MCF 10A (cell line): ENCODE data around the gene RXFP2. TPM values are rescaled to one million over a fixed set of nuclear protein-coding genes. Genes with fewer than 3 reads are reported as not detected.

Experiments
- BruUV-seq: library from RNA; stranded (reverse); fragments of 400-500 nt; replicated peaks from 2 replicates; lab custom pipeline; 2021; lab: Mats Ljungman, UMichigan
- CTCF ChIA-PET: fragments of 300-600 bp; sonication (Branson Sonifier 250); formaldehyde crosslinking; extraction: SDS; loops from one replicate; lab custom pipeline; 2021; ENCODE audit warnings: antibody characterized with exemption, inconsistent platforms; lab: Yijun Ruan, JAX
- POLR2A ChIA-PET: fragments of 300-600, 350-650 bp; sonication (Branson Sonifier 250); formaldehyde crosslinking; extraction: SDS; loops from one replicate; lab custom pipeline; 2020; ENCODE audit warnings: antibody characterized with exemption, inconsistent platforms; lab: Yijun Ruan, JAX
- DNase-seq: peaks from one replicate; pipeline ENCODE4 v3.0.0-alpha.2; 2018; ENCODE audit not compliant: unreplicated experiment
- H3K27ac Mint-ChIP-seq: one replicate; pipeline ENCODE4 v1.8.0; 2022; ENCODE audit warnings: mild to moderate bottlenecking, low read depth, mixed read lengths; ENCODE audit not compliant: unreplicated experiment
- H3K27me3 Mint-ChIP-seq: one replicate; pipeline ENCODE4 v1.8.0; 2022; ENCODE audit warnings: mixed read lengths; ENCODE audit not compliant: insufficient read depth, unreplicated experiment
- H3K36me3 Mint-ChIP-seq: one replicate; pipeline ENCODE4 v1.8.0; 2022; ENCODE audit warnings: mild to moderate bottlenecking, moderate library complexity, mixed read lengths; ENCODE audit not compliant: insufficient read depth, unreplicated experiment
- H3K4me1 Mint-ChIP-seq: one replicate; pipeline ENCODE4 v1.8.0; 2022; ENCODE audit warnings: mixed read lengths; ENCODE audit not compliant: insufficient read depth, unreplicated experiment
- H3K4me3 Mint-ChIP-seq: one replicate; pipeline ENCODE4 v1.8.0; 2022; ENCODE audit warnings: mild to moderate bottlenecking, moderate library complexity, mixed read lengths; ENCODE audit not compliant: unreplicated experiment
- H3K9me3 Mint-ChIP-seq: one replicate; pipeline ENCODE4 v1.8.0; 2022; ENCODE audit warnings: mixed read lengths; ENCODE audit not compliant: unreplicated experiment
- intact Hi-C: fragments of 100-400 bp; cut with micrococcal nuclease; formaldehyde crosslinking; loops from 2 replicates; pipeline ENCODE4 v1.14.1; 2022
- total RNA-seq: library from RNA; stranded (reverse); gene quantifications from 2 replicates; pipeline ENCODE4 v1.2.3, GENCODE V29; 2022
- TF ChIP-seq, protein P1 (sequence below): fragments of 200-600 bp; IDR thresholded peaks from one replicate; pipeline ENCODE4 v1.8.0; 2022; ENCODE audit warnings: antibody characterized with exemption, mild to moderate bottlenecking; ENCODE audit not compliant: unreplicated experiment

Gene RXFP2
- total RNA-seq, 1 experiment from 2014 or later = not detected

DNA sequence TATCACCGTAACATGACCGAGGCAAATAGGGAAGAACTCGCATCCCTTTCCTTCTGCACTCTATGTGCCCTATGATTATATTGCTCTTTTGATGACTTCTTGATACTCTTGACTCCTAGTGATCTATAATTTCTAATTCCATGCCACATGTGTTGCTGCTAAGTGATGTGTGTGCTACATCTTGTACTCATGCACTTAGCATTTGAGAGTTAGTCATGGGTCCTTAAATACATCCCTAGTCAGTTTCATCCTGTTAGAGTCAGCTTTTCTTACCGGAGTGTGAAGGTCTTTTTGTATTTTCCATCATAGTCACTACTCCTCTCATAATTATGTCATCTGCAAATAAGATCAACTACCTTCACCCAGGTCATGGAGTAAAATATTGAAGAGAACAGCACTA, 30.2 kb downstream of the RXFP2 start:
- POLR2A ChIA-PET = interaction anchor here (0.6 kb wide), 1 partner anchor 14 kb away, joined by 3 read pairs; no protein-coding TSS in a partner anchor
- intact Hi-C loops = no loop called here

DNA sequence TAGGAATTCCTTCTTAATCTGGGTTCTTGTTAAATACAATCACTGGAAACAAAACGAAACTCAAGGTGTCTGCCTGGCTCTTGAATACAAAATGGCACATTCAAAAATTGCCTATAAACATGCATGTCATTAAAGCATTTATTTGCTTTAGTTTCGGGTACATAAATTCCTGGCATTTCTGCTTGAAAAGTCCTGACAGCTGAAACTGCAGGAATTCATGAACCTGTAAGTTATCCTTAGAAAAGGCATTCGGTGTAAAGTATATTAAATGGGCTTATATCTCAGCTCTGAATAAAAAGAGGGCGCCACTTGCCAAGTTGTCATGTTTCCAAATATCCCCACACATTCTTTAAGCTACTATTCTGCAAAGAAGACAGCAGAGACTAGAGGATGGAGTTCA, 32.9 kb downstream of the RXFP2 start:
- H3K27ac Mint-ChIP-seq = no peak overlapping the region
- POLR2A ChIA-PET = no interaction called here
- CTCF ChIA-PET = no interaction called here
- DNase-seq = no peak
- H3K27me3 Mint-ChIP-seq = no peaks in the 10 kb centered on the region
- no TSS peak for BruUV-seq
- no peaks in the 10 kb centered on the region for H3K9me3 Mint-ChIP-seq
- peaks cover 19% of the 10 kb centered on the region for H3K4me1 Mint-ChIP-seq
- TF ChIP-seq, protein P1, sequence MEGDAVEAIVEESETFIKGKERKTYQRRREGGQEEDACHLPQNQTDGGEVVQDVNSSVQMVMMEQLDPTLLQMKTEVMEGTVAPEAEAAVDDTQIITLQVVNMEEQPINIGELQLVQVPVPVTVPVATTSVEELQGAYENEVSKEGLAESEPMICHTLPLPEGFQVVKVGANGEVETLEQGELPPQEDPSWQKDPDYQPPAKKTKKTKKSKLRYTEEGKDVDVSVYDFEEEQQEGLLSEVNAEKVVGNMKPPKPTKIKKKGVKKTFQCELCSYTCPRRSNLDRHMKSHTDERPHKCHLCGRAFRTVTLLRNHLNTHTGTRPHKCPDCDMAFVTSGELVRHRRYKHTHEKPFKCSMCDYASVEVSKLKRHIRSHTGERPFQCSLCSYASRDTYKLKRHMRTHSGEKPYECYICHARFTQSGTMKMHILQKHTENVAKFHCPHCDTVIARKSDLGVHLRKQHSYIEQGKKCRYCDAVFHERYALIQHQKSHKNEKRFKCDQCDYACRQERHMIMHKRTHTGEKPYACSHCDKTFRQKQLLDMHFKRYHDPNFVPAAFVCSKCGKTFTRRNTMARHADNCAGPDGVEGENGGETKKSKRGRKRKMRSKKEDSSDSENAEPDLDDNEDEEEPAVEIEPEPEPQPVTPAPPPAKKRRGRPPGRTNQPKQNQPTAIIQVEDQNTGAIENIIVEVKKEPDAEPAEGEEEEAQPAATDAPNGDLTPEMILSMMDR = no peak
- H3K4me3 Mint-ChIP-seq = no peak overlapping the region
- no peaks in the 10 kb centered on the region for H3K36me3 Mint-ChIP-seq
- intact Hi-C loops = no loop called here

More for the DNA sequence above, 30.2 kb downstream of the RXFP2 start:
- no peaks in the 10 kb centered on the region for H3K27me3 Mint-ChIP-seq
- no peak overlapping the region for H3K27ac Mint-ChIP-seq
- peaks cover 22% of the 10 kb centered on the region for H3K4me1 Mint-ChIP-seq
- no peaks in the 10 kb centered on the region for H3K9me3 Mint-ChIP-seq
- TF ChIP-seq, protein P1 = no peak
- H3K36me3 Mint-ChIP-seq = no peaks in the 10 kb centered on the region
- H3K4me3 Mint-ChIP-seq = no peak overlapping the region
- DNase-seq = no peak
- CTCF ChIA-PET = interaction anchor here (0.7 to 1.5 kb wide), 2 partner anchors 28 to 345 kb away, joined by 3 read pairs; no protein-coding TSS in a partner anchor
- BruUV-seq = no TSS peak

DNA sequence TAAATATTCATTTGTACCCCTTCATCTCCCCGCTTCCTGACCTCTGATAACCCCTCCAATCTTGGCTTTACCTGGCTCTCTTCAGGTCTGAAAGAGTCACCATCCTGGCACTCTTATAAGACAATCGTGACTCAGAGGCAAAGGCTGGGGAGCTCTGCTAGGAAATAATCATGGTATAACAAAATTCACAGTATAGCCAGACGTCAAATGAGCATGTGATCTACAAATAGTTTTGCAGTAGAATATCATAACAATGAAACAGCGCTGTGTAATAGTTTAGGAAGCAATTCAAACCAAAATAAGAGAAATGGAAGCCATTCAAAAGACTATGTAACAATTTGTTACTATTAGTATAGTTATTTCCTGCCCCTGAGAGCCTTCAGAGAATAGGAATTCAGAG, 34.2 kb downstream of the RXFP2 start:
- Mint-ChIP-seq H3K27me3 (no peaks in the 10 kb centered on the region), H3K4me3 (peak overlapping the region; percentile 65), H3K4me1 (peaks cover 10% of the 10 kb centered on the region), H3K9me3 (no peaks in the 10 kb centered on the region), H3K27ac (peak overlapping the region; percentile 67), H3K36me3 (no peaks in the 10 kb centered on the region)
- no TSS peak for BruUV-seq
- intact Hi-C loops = no loop called here
- ChIA-PET CTCF (no interaction called here), POLR2A (no interaction called here)
- TF ChIP-seq, protein P1 = no peak
- DNase-seq = peak; percentile 63

DNA sequence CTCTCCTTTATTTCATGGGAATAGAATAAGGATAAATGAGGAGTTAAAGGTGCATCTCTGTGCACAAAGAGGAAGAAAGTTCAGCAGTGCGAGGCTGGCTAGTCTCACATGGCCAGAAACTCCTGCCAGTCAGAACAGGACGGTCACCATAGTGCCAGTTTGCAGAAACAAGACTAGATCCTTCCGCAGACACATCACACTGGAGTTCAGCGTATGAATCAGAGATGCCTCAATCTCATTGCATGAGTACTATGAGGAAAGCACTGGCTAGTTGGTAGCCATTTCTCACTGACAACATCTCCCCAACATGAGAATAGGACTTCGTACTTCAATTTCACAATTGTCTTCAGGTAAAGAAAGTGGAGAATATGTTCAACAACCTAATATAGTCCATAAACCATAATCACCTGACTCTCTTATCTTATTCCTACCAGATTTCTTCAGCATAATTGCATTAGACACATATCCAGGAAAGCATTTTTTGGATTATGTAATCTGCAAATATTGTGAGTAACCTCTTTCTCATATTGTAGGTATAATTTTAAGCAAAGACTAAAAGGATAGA, 34.9 kb downstream of the RXFP2 start:
- POLR2A ChIA-PET = no interaction called here
- intact Hi-C loops = no loop called here
- Mint-ChIP-seq H3K27ac (no peak overlapping the region), H3K36me3 (no peaks in the 10 kb centered on the region), H3K4me1 (peaks cover 10% of the 10 kb centered on the region), H3K9me3 (no peaks in the 10 kb centered on the region), H3K4me3 (no peak overlapping the region), H3K27me3 (no peaks in the 10 kb centered on the region)
- TF ChIP-seq, protein P1 = no peak
- CTCF ChIA-PET = no interaction called here
- no peak for DNase-seq
- no TSS peak for BruUV-seq
